Muscle layer of duodenum (tissue), 2 donors: Measurements from ENCODE around the gene SMOC1.

Source experiments
- H3K27ac ChIP-seq: one replicate; pipeline ENCODE4 v1.7.0; 2013; ENCODE audit warnings: mild to moderate bottlenecking, low read length
- H3K27me3 ChIP-seq: one replicate; pipeline ENCODE4 v1.7.0; 2013; ENCODE audit warnings: low read depth, mild to moderate bottlenecking, control low read depth, low read length
- H3K36me3 ChIP-seq, 2 donors: one replicate each; pipeline ENCODE4 v1.7.0; 2013; ENCODE audit warnings: low read length in 2 of 2, control low read depth in 1 of 2, mild to moderate bottlenecking in 1 of 2; ENCODE audit not compliant: insufficient read depth in 2 of 2, control insufficient read depth in 1 of 2
- H3K4me1 ChIP-seq, 2 donors: one replicate each; pipeline ENCODE4 v1.7.0; 2013; ENCODE audit warnings: low read length in 2 of 2, mild to moderate bottlenecking in 2 of 2, control low read depth in 1 of 2, moderate library complexity in 1 of 2; ENCODE audit not compliant: insufficient read depth in 2 of 2, control insufficient read depth in 1 of 2
- H3K4me3 ChIP-seq, 2 donors: one replicate each; pipeline ENCODE4 v1.7.0; 2013; ENCODE audit warnings: low read length in 2 of 2, low read depth in 1 of 2, mild to moderate bottlenecking in 1 of 2
- H3K9me3 ChIP-seq, 2 donors: one replicate each; pipeline ENCODE4 v1.7.0; 2013; ENCODE audit warnings: low read length in 2 of 2, control low read depth in 1 of 2, mild to moderate bottlenecking in 1 of 2; ENCODE audit not compliant: control insufficient read depth in 1 of 2
- donor health status: healthy.

SMOC1 gene

DNA sequence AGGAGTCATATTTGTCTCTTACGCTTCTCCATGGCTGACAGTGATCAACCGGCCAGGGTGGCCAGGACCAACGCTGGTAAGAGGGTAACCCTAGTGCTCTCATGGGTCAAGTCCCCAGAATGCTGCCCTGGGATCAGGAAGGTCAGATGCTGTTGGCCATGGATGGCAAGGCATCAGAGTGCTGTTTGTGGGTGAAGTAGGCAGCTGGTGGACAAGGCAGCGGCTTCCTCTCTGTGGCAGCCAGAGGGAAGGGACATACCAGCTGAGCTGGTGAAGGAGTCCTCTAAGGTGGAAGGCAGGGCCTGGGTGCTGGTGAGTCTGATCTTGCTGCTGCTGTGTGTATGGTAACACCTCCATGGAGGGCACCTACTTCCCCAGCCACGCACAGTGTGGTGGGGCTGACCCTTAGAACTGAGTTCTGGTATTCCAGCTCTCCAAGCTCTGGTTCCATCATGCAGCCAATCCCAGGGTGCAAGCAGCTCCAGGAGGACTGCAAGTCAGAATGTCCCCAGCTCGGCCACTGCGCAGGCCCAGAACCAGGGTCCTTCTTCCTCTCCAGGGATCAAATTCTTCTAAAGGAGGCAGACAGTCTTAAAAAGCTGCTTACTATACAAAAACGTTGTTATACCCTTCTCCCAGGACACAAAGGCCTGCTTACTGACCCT is 13.4 kb upstream of the SMOC1 start:
- Histone ChIP-seq H3K27ac (no peak overlapping the region), H3K27me3 (no peaks in the 10 kb centered on the region), H3K4me3 (no peak overlapping the region), H3K9me3 (peaks cover 0 to 16% of the 10 kb centered on the region in 2 donors), H3K36me3 (no peaks in the 10 kb centered on the region), H3K4me1 (no peaks in the 10 kb centered on the region)

- Histone ChIP-seq H3K36me3 (no peaks in the 10 kb centered on the region), H3K27ac (no peak overlapping the region), H3K4me1 (no peaks in the 10 kb centered on the region), H3K9me3 (peaks cover 0 to 16% of the 10 kb centered on the region in 2 donors), H3K4me3 (no peak overlapping the region), H3K27me3 (no peaks in the 10 kb centered on the region)
Measured at GRCh38 chr14:69868363-69868963, 10.8 kb upstream of the SMOC1 start.

DNA sequence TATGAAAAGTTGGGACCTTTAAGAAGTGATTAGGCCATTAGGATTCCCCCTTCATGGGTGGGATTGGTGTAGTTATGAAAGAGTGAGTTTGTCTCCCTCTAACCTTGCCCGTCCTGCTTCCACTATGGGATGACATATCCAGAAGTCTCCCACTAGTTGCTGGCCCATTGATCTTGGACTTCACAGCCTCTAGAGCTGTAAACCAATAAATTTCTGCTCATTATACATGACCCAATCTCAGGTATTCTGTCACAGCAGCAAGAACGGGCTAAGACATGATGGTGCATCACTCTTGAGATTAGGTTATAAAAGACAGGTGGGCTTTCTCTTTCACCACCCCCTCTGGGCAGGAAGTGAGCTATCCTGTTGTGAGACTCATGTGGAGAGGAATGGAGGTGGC is 8.6 kb upstream of the SMOC1 start:
- no peaks in the 10 kb centered on the region for H3K27me3 ChIP-seq
- no peaks in the 10 kb centered on the region for H3K36me3 ChIP-seq
- H3K4me1 ChIP-seq: no peaks in the 10 kb centered on the region
- H3K27ac ChIP-seq: no peak overlapping the region
- peaks cover 0 to 9% of the 10 kb centered on the region in 2 donors for H3K9me3 ChIP-seq
- H3K4me3 ChIP-seq: no peak overlapping the region

- H3K4me1 ChIP-seq: peaks cover 0 to 2% of the 10 kb centered on the region in 2 donors
- no peak overlapping the region for H3K27ac ChIP-seq
- no peak overlapping the region for H3K4me3 ChIP-seq
- peaks cover 0 to 6% of the 10 kb centered on the region in 2 donors for H3K9me3 ChIP-seq
- H3K27me3 ChIP-seq: peaks cover 8% of the 10 kb centered on the region
- H3K36me3 ChIP-seq: no peaks in the 10 kb centered on the region
Measured at GRCh38 chr14:69873877-69874780, 5.1 kb upstream of the SMOC1 start.

GRCh38 chr14:69876221-69876847 is 2.9 kb upstream of the SMOC1 start:
- H3K4me3 ChIP-seq: no peak overlapping the region
- no peaks in the 10 kb centered on the region for H3K36me3 ChIP-seq
- H3K27me3 ChIP-seq: peaks cover 15% of the 10 kb centered on the region
- peaks cover 0 to 6% of the 10 kb centered on the region in 2 donors for H3K9me3 ChIP-seq
- peaks cover 0 to 11% of the 10 kb centered on the region in 2 donors for H3K4me1 ChIP-seq
- H3K27ac ChIP-seq: no peak overlapping the region

DNA sequence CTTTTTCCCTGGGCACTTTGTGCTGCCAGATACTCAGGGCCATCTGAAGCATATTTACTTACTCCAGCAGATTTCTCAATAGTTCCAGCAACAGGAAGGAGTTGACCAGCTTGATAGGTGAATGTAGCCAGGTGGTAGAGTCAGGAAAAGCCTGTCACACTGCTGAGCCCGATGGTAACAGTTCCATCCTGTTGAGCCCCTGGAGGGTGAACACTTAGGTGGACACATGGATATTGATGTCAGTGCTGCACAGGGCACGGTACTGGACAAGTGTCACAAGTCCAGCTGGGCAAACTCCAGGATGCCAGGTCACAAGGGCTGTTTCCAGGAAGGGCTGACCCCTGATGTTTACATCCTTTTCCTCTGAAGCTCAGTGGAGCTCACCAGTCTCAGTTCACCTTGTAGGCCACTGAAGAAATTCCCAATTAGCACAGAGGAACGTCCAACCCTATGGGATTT is 2.3 kb upstream of the SMOC1 start:
- Histone ChIP-seq H3K4me1 (peaks cover 0 to 11% of the 10 kb centered on the region in 2 donors), H3K27ac (no peak overlapping the region), H3K27me3 (peaks cover 15% of the 10 kb centered on the region), H3K4me3 (no peak overlapping the region), H3K36me3 (no peaks in the 10 kb centered on the region), H3K9me3 (peaks cover 0 to 6% of the 10 kb centered on the region in 2 donors)

DNA sequence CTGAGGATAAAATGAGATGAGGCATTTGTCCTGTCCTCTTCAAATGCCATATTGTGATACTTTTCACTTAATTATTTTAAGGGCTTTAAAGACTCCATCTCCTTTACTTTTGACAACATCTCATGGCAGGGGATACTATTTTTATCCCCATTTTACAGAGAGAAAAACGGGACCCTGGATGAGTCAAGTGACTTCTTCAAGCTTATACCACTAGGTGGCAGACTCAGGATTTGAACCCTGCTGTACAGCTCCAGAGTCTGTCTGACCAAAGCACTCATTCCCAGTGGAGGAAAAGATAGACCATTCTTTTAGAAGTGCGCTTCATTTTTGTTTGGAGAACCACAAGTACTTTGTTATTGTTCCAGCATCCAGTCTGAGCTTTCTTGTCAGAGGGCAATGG is 1.7 kb upstream of the SMOC1 start:
- peaks cover 15% of the 10 kb centered on the region for H3K27me3 ChIP-seq
- H3K36me3 ChIP-seq: no peaks in the 10 kb centered on the region

GRCh38 chr14:69878251-69878650 is 965 bp upstream of the SMOC1 start:
- Histone ChIP-seq H3K36me3 (no peaks in the 10 kb centered on the region), H3K27ac (no peak overlapping the region), H3K4me1 (peaks cover 0 to 11% of the 10 kb centered on the region in 2 donors), H3K9me3 (peaks cover 0 to 6% of the 10 kb centered on the region in 2 donors), H3K4me3 (no peak overlapping the region), H3K27me3 (peaks cover 15% of the 10 kb centered on the region)

More for the DNA sequence above, 1.7 kb upstream of the SMOC1 start:
- H3K27ac ChIP-seq: no peak overlapping the region
- no peak overlapping the region for H3K4me3 ChIP-seq
- peaks cover 0 to 11% of the 10 kb centered on the region in 2 donors for H3K4me1 ChIP-seq
- H3K9me3 ChIP-seq: peaks cover 0 to 6% of the 10 kb centered on the region in 2 donors

DNA sequence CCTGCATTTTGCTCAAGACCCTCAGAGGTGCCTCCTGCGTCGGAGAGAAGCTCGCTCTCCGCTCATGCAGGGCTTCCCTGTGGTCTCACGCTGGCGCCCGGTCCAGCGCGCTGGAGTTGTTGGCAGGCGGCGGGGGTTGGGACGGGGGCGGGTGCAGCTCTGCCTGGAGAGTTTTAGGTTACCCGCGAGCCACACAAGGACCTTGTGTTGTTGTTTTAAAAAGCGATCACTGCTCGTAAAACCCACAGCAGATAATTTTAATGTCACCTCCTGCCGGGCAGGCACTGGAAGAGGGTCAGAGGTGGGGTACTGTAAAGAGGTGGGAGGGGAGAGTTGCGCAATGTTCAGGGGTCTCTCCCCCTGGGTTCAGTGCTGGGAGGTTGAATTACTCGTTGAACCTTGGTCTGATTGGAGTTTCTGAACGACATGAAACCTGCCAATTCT is 850 bp downstream of the SMOC1 start:
- peak overlapping the region in 1 of 2 donors; percentile 52 for H3K4me3 ChIP-seq
- no peak overlapping the region for H3K27ac ChIP-seq
- peaks cover 0 to 11% of the 10 kb centered on the region in 2 donors for H3K4me1 ChIP-seq

GRCh38 chr14:69880893-69881292 is 1.7 kb downstream of the SMOC1 start:
- Histone ChIP-seq H3K36me3 (no peaks in the 10 kb centered on the region), H3K4me3 (no peak overlapping the region), H3K27ac (no peak overlapping the region), H3K4me1 (peaks cover 0 to 11% of the 10 kb centered on the region in 2 donors), H3K9me3 (no peaks in the 10 kb centered on the region), H3K27me3 (peaks cover 15% of the 10 kb centered on the region)

More for the DNA sequence above, 850 bp downstream of the SMOC1 start:
- H3K9me3 ChIP-seq: no peaks in the 10 kb centered on the region
- H3K36me3 ChIP-seq: no peaks in the 10 kb centered on the region
- peaks cover 15% of the 10 kb centered on the region for H3K27me3 ChIP-seq
